Hindlimb muscle (tissue), 1 donor: ENCODE measurements around the gene AIPL1. TPM values are rescaled to one million over a fixed set of nuclear protein-coding genes. Genes with fewer than 3 reads are reported as not detected.

Source experiments
- polyA plus RNA-seq: library from polyadenylated mRNA; unstranded; fragments of 120-200 nt; gene quantifications from one replicate; pipeline ENCODE4 v1.2.1, GENCODE V29; 2013; ENCODE audit not compliant: insufficient read length

Gene AIPL1
- polyA plus RNA-seq, 1 donor: not detected

Other genes starting within 250 kb of the AIPL1 start
- 13.3 TPM for gene PIMREG, start 9.3 kb upstream of the AIPL1 start, polyA plus RNA-seq
- 5.9 TPM for gene PITPNM3, start 121.4 kb upstream of the AIPL1 start, polyA plus RNA-seq
- 12.9 TPM for gene KIAA0753, start 205.6 kb upstream of the AIPL1 start, polyA plus RNA-seq
- 39.6 TPM for gene TXNDC17, start 205.9 kb upstream of the AIPL1 start, polyA plus RNA-seq
- 12.2 TPM for gene MED31, start 216.5 kb upstream of the AIPL1 start, polyA plus RNA-seq
- gene C17orf100, start 216.6 kb upstream of the AIPL1 start, polyA plus RNA-seq: 3.6 TPM